ENCODE results near the gene RNF130. TPM values are rescaled to one million over a fixed set of nuclear protein-coding genes. Genes with fewer than 3 reads are reported as not detected.

The RNF130 gene
- total and polyA plus RNA-seq, 9 donors: 54.7 to 120 (median 67.1) TPM

DNA sequence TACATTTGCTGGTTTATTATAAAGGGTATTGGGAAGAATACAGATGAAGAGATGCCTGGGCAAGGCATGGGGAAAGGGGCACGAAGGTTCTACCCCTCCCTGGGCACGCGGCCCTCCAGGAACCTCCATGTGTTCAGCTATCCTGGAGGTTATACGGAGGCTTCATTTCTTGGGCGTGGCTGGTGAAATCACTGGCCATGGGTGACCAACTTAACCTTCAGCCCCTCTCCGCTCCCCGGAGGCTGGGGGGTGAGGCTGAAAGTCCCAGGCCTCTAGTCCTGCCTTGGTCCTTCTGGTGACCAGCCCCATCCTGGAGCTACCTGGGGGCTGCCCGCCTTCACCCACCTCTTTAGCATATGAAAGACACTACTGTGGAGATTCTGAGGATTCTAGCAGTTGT, 17.0 kb upstream of the RNF130 start:
- H3K36me3 ChIP-seq: no peaks in the 10 kb centered on the region
- no peaks in the 10 kb centered on the region for H3K27me3 ChIP-seq
- intact Hi-C loops (cut with DNase I): no loop called here
- H3K9me3 ChIP-seq: no peaks in the 10 kb centered on the region
- DNase-seq: no peak
- TF ChIP-seq EP300 (IDR thresholded peaks at IDR 0.05) (no peak), POLR2A (IDR thresholded peaks at IDR 0.05) (no peak)
- TF ChIP-seq, protein P1, sequence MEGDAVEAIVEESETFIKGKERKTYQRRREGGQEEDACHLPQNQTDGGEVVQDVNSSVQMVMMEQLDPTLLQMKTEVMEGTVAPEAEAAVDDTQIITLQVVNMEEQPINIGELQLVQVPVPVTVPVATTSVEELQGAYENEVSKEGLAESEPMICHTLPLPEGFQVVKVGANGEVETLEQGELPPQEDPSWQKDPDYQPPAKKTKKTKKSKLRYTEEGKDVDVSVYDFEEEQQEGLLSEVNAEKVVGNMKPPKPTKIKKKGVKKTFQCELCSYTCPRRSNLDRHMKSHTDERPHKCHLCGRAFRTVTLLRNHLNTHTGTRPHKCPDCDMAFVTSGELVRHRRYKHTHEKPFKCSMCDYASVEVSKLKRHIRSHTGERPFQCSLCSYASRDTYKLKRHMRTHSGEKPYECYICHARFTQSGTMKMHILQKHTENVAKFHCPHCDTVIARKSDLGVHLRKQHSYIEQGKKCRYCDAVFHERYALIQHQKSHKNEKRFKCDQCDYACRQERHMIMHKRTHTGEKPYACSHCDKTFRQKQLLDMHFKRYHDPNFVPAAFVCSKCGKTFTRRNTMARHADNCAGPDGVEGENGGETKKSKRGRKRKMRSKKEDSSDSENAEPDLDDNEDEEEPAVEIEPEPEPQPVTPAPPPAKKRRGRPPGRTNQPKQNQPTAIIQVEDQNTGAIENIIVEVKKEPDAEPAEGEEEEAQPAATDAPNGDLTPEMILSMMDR (IDR thresholded peaks at IDR 0.05): no peak
- 92 to 97% (median 94%) methylated on average over 8 of the region's 8 CpGs for WGBS, 3 donors
- H3K4me3 ChIP-seq: no peak overlapping the region
- no peak overlapping the region for H3K27ac ChIP-seq
- peaks cover 1% of the 10 kb centered on the region for H3K4me1 ChIP-seq (ENCODE audit: insufficient read depth)

DNA sequence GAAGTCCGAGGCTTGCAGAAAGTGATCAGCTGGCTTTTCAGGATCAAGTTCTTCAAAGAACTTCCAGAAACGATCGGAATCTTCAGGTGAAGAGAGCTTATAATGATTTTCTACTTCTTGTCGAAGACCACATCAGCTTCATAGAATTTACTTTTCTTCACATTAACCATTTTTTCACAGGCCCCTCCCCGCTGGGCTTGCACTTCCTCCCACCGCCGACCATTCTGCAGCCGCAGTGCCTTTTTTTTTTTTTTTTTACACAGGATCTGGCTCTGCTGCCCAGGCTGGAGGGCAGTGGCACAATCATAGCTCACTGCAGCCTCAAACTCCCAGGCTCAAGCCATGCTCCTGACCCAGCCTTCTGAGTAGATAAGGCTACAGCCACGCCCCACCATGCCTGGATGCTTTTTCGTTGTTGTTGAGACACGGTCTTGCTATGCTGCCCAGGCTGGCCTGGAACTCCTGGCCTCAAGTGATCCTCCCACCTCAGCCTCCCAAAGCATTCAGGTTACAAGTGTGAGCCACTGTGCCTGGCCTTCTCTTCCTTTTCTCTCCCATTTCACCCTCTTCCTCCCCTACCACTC, 15.3 kb upstream of the RNF130 start:
- no peaks in the 10 kb centered on the region for H3K9me3 ChIP-seq
- WGBS, 3 donors: 84 to 86% (median 85%) methylated on average over 11 of the region's 11 CpGs
- peaks cover 1% of the 10 kb centered on the region for H3K4me1 ChIP-seq (ENCODE audit: insufficient read depth)
- TF ChIP-seq, protein P1 (IDR thresholded peaks at IDR 0.05): no peak
- TF ChIP-seq POLR2A (IDR thresholded peaks at IDR 0.05) (no peak), EP300 (IDR thresholded peaks at IDR 0.05) (no peak)
- intact Hi-C loops (cut with DNase I): no loop called here
- H3K27ac ChIP-seq: no peak overlapping the region
- H3K4me3 ChIP-seq: no peak overlapping the region
- no peaks in the 10 kb centered on the region for H3K27me3 ChIP-seq
- H3K36me3 ChIP-seq: no peaks in the 10 kb centered on the region
- no peak for DNase-seq

DNA sequence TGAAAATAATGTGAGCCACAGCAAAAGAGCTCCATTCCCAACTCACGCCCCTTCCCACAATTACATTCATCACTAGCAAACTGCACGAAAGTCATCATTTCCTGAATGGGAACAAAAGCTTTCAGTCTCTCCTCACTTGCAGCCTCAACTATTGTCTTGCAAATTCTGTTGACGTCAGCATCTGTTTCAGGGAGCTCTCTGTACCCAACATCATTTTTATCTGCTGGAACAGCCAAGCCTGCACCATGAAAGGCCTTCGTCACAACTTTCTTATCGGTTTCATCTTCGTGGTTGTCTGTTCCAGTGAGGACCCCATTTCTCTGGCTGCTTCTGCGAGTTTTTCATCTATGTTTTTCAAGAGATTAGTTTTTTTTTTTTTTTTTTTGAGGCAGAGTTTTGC, 14.3 kb upstream of the RNF130 start:
- no peaks in the 10 kb centered on the region for H3K36me3 ChIP-seq
- H3K4me1 ChIP-seq (ENCODE audit: insufficient read depth): peaks cover 1% of the 10 kb centered on the region
- H3K9me3 ChIP-seq: no peaks in the 10 kb centered on the region
- intact Hi-C loops (cut with DNase I): no loop called here
- no peak overlapping the region for H3K4me3 ChIP-seq
- no peak for TF ChIP-seq EP300 (IDR thresholded peaks at IDR 0.05)
- TF ChIP-seq, protein P1 (IDR thresholded peaks at IDR 0.05): no peak
- no peak for TF ChIP-seq POLR2A (IDR thresholded peaks at IDR 0.05)
- DNase-seq: no peak
- H3K27me3 ChIP-seq: no peaks in the 10 kb centered on the region
- no peak overlapping the region for H3K27ac ChIP-seq
- 57 to 62% (median 57%) methylated on average over 7 of the region's 7 CpGs for WGBS, 3 donors

DNA sequence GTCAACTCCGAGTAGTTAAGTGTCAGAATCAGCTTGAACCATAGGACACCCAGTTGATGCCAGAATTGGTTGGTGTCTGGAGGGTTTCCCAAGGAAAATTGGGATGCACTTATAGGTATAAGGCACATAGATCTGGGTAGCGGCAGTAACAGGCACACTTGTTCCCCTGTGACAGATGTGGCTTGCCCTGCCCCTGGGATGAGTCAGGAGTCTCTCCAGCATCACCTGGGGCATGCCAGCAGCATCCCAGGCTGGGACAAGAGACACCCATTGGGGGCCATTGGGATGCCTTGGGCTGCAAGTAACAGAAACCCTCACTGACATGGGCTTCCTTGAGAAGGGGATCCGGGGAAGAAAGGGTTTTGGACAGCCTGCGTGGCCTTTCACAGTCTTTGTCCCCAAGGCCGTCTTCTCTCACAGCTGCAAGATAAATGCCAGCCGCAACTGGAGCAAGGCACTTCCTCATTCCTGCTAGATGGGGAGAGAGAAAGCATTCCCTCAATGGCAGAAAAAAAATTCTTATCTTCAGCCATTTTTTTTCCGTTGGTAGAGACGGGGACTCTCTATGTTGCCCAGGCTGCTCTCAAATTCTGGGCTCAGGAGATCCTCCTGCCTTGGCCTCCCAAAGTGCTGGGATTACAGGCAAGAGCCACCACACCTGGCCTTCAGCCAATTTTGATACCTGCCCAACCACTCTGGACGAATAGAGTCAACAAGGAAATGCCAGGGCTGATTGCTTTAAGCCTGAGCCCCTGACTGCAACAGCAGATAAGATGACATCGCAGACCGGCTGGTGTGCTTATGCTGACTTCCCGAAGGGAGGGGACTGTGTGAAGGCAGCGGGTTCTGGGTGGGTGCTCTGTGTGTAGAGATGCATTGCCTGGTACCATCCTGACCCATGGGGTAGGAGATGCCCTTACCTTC, 13.3 kb upstream of the RNF130 start:
- H3K9me3 ChIP-seq: no peaks in the 10 kb centered on the region
- WGBS, 3 donors: 30 to 49% (median 42%) methylated on average over 13 of the region's 13 CpGs
- no peak overlapping the region for H3K27ac ChIP-seq
- no peak overlapping the region for H3K4me3 ChIP-seq
- H3K27me3 ChIP-seq: no peaks in the 10 kb centered on the region
- H3K4me1 ChIP-seq (ENCODE audit: insufficient read depth): no peaks in the 10 kb centered on the region
- intact Hi-C loops (cut with DNase I): no loop called here
- DNase-seq: no peak
- H3K36me3 ChIP-seq: no peaks in the 10 kb centered on the region
- TF ChIP-seq, protein P1 (IDR thresholded peaks at IDR 0.05): no peak
- no peak for TF ChIP-seq EP300 (IDR thresholded peaks at IDR 0.05)
- no peak for TF ChIP-seq POLR2A (IDR thresholded peaks at IDR 0.05)
